Upper lobe of left lung (tissue), 4 donors: ENCODE data around the gene SLC24A1.

ENCODE experiments used
- POLR2A ChIP-seq, 4 donors: fragments of 450-650 bp; IDR thresholded peaks; one replicate each; pipeline ENCODE4 v1.5.1; 2016 to 2017; ENCODE audit warnings: antibody characterized with exemption in 4 of 4, mild to moderate bottlenecking in 2 of 4
- POLR2AphosphoS5 ChIP-seq, 2 donors: sonication (generic); formaldehyde crosslinking; IDR thresholded peaks; one replicate each; pipeline ENCODE4 v1.5.1; 2017; ENCODE audit warnings: antibody characterized with exemption in 2 of 2
- TF ChIP-seq, protein P1 (sequence below), 6 experiments: fragments of 450-650 bp in 4 of 6; fragments of 200-600 bp in 2 of 6; sonication (generic) in 2 of 6; IDR thresholded peaks; one replicate each; pipeline ENCODE4 v1.5.1; 2016 to 2019; ENCODE audit warnings: antibody characterized with exemption in 6 of 6

DNA sequence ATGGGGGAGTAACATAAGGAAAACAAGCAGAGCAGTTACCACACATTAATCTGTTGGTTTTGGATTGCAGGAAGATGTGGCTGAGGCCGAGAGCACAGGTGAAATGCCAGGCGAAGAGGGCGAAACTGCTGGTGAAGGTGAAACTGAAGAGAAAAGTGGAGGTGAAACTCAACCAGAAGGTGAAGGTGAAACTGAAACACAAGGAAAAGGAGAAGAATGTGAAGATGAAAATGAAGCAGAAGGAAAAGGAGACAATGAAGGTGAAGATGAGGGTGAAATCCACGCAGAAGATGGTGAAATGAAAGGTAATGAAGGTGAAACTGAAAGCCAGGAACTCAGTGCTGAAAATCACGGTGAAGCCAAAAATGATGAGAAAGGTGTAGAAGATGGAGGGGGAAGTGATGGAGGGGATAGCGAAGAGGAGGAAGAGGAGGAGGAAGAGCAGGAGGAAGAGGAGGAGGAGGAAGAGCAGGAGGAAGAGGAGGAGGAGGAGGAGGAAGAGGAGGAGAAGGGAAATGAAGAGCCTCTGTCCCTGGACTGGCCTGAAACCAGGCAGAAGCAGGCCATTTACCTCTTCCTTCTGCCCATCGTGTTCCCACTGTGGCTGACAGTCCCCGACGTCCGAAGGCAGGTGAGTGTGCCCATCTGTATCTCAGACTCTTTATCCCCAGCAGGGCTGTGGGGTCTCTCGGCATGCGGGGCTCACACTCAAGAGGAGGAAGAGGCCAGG, 28.7 kb downstream of the SLC24A1 start:
- TF ChIP-seq POLR2A (IDR thresholded peaks at IDR 0.05) (no peak), POLR2AphosphoS5 (IDR thresholded peaks at IDR 0.05) (no peak)
- TF ChIP-seq, protein P1, sequence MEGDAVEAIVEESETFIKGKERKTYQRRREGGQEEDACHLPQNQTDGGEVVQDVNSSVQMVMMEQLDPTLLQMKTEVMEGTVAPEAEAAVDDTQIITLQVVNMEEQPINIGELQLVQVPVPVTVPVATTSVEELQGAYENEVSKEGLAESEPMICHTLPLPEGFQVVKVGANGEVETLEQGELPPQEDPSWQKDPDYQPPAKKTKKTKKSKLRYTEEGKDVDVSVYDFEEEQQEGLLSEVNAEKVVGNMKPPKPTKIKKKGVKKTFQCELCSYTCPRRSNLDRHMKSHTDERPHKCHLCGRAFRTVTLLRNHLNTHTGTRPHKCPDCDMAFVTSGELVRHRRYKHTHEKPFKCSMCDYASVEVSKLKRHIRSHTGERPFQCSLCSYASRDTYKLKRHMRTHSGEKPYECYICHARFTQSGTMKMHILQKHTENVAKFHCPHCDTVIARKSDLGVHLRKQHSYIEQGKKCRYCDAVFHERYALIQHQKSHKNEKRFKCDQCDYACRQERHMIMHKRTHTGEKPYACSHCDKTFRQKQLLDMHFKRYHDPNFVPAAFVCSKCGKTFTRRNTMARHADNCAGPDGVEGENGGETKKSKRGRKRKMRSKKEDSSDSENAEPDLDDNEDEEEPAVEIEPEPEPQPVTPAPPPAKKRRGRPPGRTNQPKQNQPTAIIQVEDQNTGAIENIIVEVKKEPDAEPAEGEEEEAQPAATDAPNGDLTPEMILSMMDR (IDR thresholded peaks at IDR 0.05): no peak
